B cell (primary cell): ENCODE results near the gene TXNDC5.

ENCODE experiments used
- CTCF ChIP-seq: fragments of 200-600 bp; IDR thresholded peaks from one replicate; pipeline ENCODE4 v1.8.0; 2022; ENCODE audit warnings: antibody characterized with exemption, mild to moderate bottlenecking
- EZH2 ChIP-seq: IDR thresholded peaks from 2 replicates; pipeline ENCODE4 v1.6.1; 2012; ENCODE audit warnings: borderline replicate concordance, low read depth, mild to moderate bottlenecking, moderate library complexity, low read length; ENCODE audit not compliant: insufficient read depth, poor library complexity, severe bottlenecking

DNA sequence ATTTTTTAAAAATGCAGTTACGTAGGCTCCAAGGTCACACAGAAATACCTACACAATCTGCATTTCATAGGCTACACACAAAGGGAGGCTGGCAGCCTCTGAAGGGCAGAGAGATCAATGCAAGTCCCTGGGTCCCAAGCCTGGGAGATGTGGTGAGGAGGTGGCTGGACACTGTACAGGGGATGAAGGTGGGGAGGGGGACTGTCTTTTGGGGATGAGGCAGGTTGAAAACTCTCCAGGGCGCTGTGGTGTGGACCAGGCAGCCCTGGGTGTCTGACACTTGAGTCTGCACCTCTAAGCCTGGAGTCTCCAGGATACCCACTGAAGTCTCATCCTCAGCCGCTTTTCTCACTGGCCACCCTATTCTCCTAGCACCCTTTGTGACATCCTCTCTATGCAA is 24.5 kb downstream of the TXNDC5 start:
- TF ChIP-seq CTCF: no peak
- no peak for TF ChIP-seq EZH2
